WTC11 (cell line): ENCODE measurements around the gene HEPHL1. TPM values are rescaled to one million over a fixed set of nuclear protein-coding genes. Genes with fewer than 3 reads are reported as not detected.

ENCODE experiments used
- ATAC-seq: fragments of 200-7000 bp; cut with Tn5 transposase; 2 replicates; pipeline ENCODE4 v1.10.0; 2021; ENCODE audit warnings: mild to moderate bottlenecking, moderate library complexity
- CTCF ChIA-PET: fragments of 300-600 bp; sonication (Branson Sonifier 250); formaldehyde crosslinking; loops from one replicate; lab custom pipeline; 2021; ENCODE audit warnings: antibody characterized with exemption; lab: Charles Lee
- POLR2A ChIA-PET: fragments of 350-600 bp; sonication (Branson Sonifier 250); formaldehyde crosslinking; loops from one replicate; lab custom pipeline; 2021; ENCODE audit warnings: antibody characterized with exemption; lab: Charles Lee
- DNase-seq: peaks from one replicate; pipeline ENCODE4 v3.0.0; 2021; ENCODE audit warnings: low spot score
- H3K27ac Mint-ChIP-seq: 2 replicates; pipeline ENCODE4 v1.8.0; 2021; ENCODE audit warnings: mixed read lengths
- H3K27me3 Mint-ChIP-seq: 2 replicates; pipeline ENCODE4 v1.8.0; 2021; ENCODE audit warnings: low read depth, mild to moderate bottlenecking, moderate library complexity, mixed read lengths
- H3K36me3 Mint-ChIP-seq: 2 replicates; pipeline ENCODE4 v1.8.0; 2021; ENCODE audit warnings: mixed read lengths
- H3K4me1 Mint-ChIP-seq: 2 replicates; pipeline ENCODE4 v1.8.0; 2022; ENCODE audit warnings: mixed read lengths
- H3K4me3 Mint-ChIP-seq: 2 replicates; pipeline ENCODE4 v1.8.0; 2021; ENCODE audit warnings: mild to moderate bottlenecking, moderate library complexity, mixed read lengths
- H3K9me3 Mint-ChIP-seq: 2 replicates; pipeline ENCODE4 v1.8.0; 2021; ENCODE audit warnings: mixed read lengths
- EMX1 ChIP-seq: fragments of 250-450 bp; sonication (Bioruptor Pico); IDR thresholded peaks from 2 replicates; pipeline ENCODE4 v1.8.0; 2021; ENCODE audit warnings: mild to moderate bottlenecking
- ESRRA ChIP-seq: sonication (generic); formaldehyde crosslinking; IDR thresholded peaks from 2 replicates; pipeline ENCODE4 v1.8.1; 2022; ENCODE audit warnings: mild to moderate bottlenecking, missing genetic modification reagents, borderline replicate concordance
- HMGA2 ChIP-seq: fragments of 250-450 bp; sonication (Bioruptor Pico); IDR thresholded peaks from 2 replicates; pipeline ENCODE4 v1.4.0; 2021; ENCODE audit warnings: mild to moderate bottlenecking, moderate library complexity
- JAZF1 ChIP-seq: fragments of 250-450 bp; sonication (Bioruptor Pico); IDR thresholded peaks from 2 replicates; pipeline ENCODE4 v1.9.0; 2021; ENCODE audit warnings: moderate library complexity, mild to moderate bottlenecking, inconsistent platforms
- RELA ChIP-seq: sonication (generic); formaldehyde crosslinking; IDR thresholded peaks from 2 replicates; pipeline ENCODE4 v1.8.1; 2022; ENCODE audit warnings: missing genetic modification reagents, mild to moderate bottlenecking, borderline replicate concordance
- TP53 ChIP-seq: sonication (generic); formaldehyde crosslinking; IDR thresholded peaks from 2 replicates; pipeline ENCODE4 v1.8.1; 2023; ENCODE audit warnings: mild to moderate bottlenecking, missing genetic modification reagents
- ZNF317 ChIP-seq: sonication (generic); formaldehyde crosslinking; IDR thresholded peaks from 2 replicates; pipeline ENCODE4 v1.8.1; 2023; ENCODE audit warnings: low read depth, mild to moderate bottlenecking, moderate library complexity, missing genetic modification reagents, borderline replicate concordance
- ZNF671 ChIP-seq: fragments of 250-450 bp; sonication (Bioruptor Pico); IDR thresholded peaks from 2 replicates; pipeline ENCODE4 v1.8.0; 2021; ENCODE audit warnings: mild to moderate bottlenecking
- total RNA-seq: library from RNA; stranded (reverse); gene quantifications from 3 replicates; pipeline ENCODE4 v1.2.3, GENCODE V29; 2021
- TF ChIP-seq, protein P1 (sequence below): sonication (generic); formaldehyde crosslinking; IDR thresholded peaks from 2 replicates; pipeline ENCODE4 v1.8.0; 2023; ENCODE audit warnings: missing genetic modification reagents, mild to moderate bottlenecking, borderline replicate concordance
- TF ChIP-seq, protein P2 (sequence below): sonication (generic); formaldehyde crosslinking; IDR thresholded peaks from 2 replicates; pipeline ENCODE4 v1.8.0; 2022; ENCODE audit warnings: mild to moderate bottlenecking, missing genetic modification reagents
- TF ChIP-seq, protein P3 (sequence below): sonication (generic); formaldehyde crosslinking; IDR thresholded peaks from 2 replicates; pipeline ENCODE4 v1.8.1; 2022; ENCODE audit warnings: low read depth, missing genetic modification reagents, borderline replicate concordance
- TF ChIP-seq, protein P4 (sequence below): sonication (generic); formaldehyde crosslinking; IDR thresholded peaks from 2 replicates; pipeline ENCODE4 v1.8.1; 2023; ENCODE audit warnings: mild to moderate bottlenecking, missing genetic modification reagents, borderline replicate concordance
- TF ChIP-seq, protein P5 (sequence below): sonication (generic); formaldehyde crosslinking; IDR thresholded peaks from 2 replicates; pipeline ENCODE4 v1.8.1; 2022; ENCODE audit warnings: missing genetic modification reagents, borderline replicate concordance
- TF ChIP-seq, protein P6 (sequence below): fragments of 200-600 bp; IDR thresholded peaks from 2 replicates; pipeline ENCODE4 v1.8.0; 2022; ENCODE audit warnings: antibody characterized with exemption

HEPHL1 gene
- total RNA-seq, 1 experiment from 2014 or later, result 0.13 TPM

DNA sequence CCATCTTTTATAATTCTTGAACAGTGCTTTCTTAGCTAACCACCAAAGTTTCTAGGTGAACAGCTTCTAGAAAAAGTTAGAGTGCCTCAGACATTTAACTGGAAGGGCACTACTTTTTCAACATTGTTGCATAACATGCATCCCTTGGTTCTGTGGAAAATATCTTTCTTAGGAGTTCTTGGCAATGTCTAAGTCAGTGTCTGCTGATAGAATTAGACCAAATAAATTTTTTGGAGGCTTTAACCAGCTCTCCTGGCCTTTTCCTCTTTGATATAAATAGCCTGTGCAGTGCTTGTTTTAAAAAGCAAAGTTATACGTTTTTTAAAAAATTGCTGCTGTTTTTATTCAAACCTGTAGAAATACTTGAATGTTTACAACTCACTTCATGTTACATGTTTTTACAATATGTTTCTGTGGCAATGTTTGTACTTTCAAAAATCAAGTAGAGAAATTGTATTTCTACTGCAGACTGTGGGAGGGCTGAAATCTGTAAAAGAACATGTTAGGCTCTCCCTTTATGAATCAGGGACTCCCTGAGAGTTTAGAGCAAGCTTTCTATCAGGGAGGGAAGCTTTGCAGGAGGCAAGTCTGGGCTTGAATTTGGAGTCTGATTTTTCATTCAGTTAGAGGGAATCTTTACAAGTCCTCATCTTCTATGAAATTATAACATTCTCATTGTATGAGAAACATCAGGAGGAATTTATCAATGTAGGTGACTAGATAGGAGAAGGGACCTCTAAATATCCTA lies 91.2 kb downstream of the HEPHL1 start (continued):
- TF ChIP-seq, protein P1, sequence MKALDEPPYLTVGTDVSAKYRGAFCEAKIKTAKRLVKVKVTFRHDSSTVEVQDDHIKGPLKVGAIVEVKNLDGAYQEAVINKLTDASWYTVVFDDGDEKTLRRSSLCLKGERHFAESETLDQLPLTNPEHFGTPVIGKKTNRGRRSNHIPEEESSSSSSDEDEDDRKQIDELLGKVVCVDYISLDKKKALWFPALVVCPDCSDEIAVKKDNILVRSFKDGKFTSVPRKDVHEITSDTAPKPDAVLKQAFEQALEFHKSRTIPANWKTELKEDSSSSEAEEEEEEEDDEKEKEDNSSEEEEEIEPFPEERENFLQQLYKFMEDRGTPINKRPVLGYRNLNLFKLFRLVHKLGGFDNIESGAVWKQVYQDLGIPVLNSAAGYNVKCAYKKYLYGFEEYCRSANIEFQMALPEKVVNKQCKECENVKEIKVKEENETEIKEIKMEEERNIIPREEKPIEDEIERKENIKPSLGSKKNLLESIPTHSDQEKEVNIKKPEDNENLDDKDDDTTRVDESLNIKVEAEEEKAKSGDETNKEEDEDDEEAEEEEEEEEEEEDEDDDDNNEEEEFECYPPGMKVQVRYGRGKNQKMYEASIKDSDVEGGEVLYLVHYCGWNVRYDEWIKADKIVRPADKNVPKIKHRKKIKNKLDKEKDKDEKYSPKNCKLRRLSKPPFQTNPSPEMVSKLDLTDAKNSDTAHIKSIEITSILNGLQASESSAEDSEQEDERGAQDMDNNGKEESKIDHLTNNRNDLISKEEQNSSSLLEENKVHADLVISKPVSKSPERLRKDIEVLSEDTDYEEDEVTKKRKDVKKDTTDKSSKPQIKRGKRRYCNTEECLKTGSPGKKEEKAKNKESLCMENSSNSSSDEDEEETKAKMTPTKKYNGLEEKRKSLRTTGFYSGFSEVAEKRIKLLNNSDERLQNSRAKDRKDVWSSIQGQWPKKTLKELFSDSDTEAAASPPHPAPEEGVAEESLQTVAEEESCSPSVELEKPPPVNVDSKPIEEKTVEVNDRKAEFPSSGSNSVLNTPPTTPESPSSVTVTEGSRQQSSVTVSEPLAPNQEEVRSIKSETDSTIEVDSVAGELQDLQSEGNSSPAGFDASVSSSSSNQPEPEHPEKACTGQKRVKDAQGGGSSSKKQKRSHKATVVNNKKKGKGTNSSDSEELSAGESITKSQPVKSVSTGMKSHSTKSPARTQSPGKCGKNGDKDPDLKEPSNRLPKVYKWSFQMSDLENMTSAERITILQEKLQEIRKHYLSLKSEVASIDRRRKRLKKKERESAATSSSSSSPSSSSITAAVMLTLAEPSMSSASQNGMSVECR (CRISPR knock-in tag), result no peak
- TF ChIP-seq HMGA2, result no peak
- TF ChIP-seq, protein P2, sequence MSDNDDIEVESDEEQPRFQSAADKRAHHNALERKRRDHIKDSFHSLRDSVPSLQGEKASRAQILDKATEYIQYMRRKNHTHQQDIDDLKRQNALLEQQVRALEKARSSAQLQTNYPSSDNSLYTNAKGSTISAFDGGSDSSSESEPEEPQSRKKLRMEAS (CRISPR knock-in tag), result no peak

DNA sequence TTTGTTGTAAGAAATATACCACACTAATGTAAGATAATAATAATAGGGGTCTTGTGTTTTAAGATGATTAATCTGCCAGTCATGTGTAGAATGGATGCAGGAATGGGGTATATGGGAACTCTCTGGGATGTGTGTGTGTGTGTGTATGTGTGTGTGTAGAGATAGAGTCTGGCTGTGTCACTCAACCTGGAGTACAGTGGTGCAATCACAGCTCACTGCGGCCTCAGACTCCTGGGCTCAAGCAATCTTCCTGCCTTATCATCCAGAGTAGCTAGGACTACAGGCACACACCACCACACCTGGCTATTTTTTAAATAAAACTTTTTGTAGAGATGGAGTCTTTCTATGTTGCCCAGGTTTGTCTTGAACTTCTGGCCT lies 96.0 kb downstream of the HEPHL1 start:
- CTCF ChIA-PET, result no interaction called here
- H3K36me3 Mint-ChIP-seq, result peaks cover 17% of the 10 kb centered on the region
- no peaks in the 10 kb centered on the region for H3K27me3 Mint-ChIP-seq
- H3K4me3 Mint-ChIP-seq, result no peak overlapping the region
- POLR2A ChIA-PET, result no interaction called here
- H3K4me1 Mint-ChIP-seq, result peaks cover 71% of the 10 kb centered on the region
- peaks cover 23% of the 10 kb centered on the region for H3K9me3 Mint-ChIP-seq
- no peak for DNase-seq
- TF ChIP-seq, protein P3, sequence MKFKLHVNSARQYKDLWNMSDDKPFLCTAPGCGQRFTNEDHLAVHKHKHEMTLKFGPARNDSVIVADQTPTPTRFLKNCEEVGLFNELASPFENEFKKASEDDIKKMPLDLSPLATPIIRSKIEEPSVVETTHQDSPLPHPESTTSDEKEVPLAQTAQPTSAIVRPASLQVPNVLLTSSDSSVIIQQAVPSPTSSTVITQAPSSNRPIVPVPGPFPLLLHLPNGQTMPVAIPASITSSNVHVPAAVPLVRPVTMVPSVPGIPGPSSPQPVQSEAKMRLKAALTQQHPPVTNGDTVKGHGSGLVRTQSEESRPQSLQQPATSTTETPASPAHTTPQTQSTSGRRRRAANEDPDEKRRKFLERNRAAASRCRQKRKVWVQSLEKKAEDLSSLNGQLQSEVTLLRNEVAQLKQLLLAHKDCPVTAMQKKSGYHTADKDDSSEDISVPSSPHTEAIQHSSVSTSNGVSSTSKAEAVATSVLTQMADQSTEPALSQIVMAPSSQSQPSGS, result no peak
- TF ChIP-seq RELA (CRISPR knock-in tag) (no peak), JAZF1 (no peak), ZNF317 (CRISPR knock-in tag) (no peak), TP53 (CRISPR knock-in tag) (no peak), ZNF671 (CRISPR knock-in tag) (no peak), EMX1 (no peak), ESRRA (CRISPR knock-in tag) (no peak)
- TF ChIP-seq, protein P4, sequence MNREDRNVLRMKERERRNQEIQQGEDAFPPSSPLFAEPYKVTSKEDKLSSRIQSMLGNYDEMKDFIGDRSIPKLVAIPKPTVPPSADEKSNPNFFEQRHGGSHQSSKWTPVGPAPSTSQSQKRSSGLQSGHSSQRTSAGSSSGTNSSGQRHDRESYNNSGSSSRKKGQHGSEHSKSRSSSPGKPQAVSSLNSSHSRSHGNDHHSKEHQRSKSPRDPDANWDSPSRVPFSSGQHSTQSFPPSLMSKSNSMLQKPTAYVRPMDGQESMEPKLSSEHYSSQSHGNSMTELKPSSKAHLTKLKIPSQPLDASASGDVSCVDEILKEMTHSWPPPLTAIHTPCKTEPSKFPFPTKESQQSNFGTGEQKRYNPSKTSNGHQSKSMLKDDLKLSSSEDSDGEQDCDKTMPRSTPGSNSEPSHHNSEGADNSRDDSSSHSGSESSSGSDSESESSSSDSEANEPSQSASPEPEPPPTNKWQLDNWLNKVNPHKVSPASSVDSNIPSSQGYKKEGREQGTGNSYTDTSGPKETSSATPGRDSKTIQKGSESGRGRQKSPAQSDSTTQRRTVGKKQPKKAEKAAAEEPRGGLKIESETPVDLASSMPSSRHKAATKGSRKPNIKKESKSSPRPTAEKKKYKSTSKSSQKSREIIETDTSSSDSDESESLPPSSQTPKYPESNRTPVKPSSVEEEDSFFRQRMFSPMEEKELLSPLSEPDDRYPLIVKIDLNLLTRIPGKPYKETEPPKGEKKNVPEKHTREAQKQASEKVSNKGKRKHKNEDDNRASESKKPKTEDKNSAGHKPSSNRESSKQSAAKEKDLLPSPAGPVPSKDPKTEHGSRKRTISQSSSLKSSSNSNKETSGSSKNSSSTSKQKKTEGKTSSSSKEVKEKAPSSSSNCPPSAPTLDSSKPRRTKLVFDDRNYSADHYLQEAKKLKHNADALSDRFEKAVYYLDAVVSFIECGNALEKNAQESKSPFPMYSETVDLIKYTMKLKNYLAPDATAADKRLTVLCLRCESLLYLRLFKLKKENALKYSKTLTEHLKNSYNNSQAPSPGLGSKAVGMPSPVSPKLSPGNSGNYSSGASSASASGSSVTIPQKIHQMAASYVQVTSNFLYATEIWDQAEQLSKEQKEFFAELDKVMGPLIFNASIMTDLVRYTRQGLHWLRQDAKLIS (CRISPR knock-in tag), result no peak
- TF ChIP-seq, protein P5, sequence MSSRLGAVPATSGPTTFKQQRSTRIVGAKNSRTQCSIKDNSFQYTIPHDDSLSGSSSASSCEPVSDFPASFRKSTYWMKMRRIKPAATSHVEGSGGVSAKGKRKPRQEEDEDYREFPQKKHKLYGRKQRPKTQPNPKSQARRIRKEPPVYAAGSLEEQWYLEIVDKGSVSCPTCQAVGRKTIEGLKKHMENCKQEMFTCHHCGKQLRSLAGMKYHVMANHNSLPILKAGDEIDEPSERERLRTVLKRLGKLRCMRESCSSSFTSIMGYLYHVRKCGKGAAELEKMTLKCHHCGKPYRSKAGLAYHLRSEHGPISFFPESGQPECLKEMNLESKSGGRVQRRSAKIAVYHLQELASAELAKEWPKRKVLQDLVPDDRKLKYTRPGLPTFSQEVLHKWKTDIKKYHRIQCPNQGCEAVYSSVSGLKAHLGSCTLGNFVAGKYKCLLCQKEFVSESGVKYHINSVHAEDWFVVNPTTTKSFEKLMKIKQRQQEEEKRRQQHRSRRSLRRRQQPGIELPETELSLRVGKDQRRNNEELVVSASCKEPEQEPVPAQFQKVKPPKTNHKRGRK (CRISPR knock-in tag), result no peak
- TF ChIP-seq, protein P6, sequence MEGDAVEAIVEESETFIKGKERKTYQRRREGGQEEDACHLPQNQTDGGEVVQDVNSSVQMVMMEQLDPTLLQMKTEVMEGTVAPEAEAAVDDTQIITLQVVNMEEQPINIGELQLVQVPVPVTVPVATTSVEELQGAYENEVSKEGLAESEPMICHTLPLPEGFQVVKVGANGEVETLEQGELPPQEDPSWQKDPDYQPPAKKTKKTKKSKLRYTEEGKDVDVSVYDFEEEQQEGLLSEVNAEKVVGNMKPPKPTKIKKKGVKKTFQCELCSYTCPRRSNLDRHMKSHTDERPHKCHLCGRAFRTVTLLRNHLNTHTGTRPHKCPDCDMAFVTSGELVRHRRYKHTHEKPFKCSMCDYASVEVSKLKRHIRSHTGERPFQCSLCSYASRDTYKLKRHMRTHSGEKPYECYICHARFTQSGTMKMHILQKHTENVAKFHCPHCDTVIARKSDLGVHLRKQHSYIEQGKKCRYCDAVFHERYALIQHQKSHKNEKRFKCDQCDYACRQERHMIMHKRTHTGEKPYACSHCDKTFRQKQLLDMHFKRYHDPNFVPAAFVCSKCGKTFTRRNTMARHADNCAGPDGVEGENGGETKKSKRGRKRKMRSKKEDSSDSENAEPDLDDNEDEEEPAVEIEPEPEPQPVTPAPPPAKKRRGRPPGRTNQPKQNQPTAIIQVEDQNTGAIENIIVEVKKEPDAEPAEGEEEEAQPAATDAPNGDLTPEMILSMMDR, result no peak
- TF ChIP-seq, all 79 proteins: peak for 0
- no peak for ATAC-seq
- H3K27ac Mint-ChIP-seq, result no peak overlapping the region
